Colonic mucosa (tissue), 4 donors: ENCODE data around the gene CIPC. TPM values are rescaled to one million over a fixed set of nuclear protein-coding genes. Genes with fewer than 3 reads are reported as not detected.

ENCODE experiments used
- DNase-seq: peaks from one replicate; pipeline ENCODE4 v3.0.0-alpha.2; 2020
- H3K27ac ChIP-seq: fragments of 200-600 bp; one replicate; pipeline ENCODE4 v1.8.0; 2021
- H3K27me3 ChIP-seq: fragments of 200-600 bp; one replicate; pipeline ENCODE4 v1.8.0; 2021
- H3K36me3 ChIP-seq: fragments of 200-600 bp; one replicate; pipeline ENCODE4 v1.8.0; 2021
- H3K4me1 ChIP-seq: fragments of 200-600 bp; one replicate; pipeline ENCODE4 v1.8.0; 2021; ENCODE audit warnings: mild to moderate bottlenecking
- H3K4me3 ChIP-seq: fragments of 200-600 bp; one replicate; pipeline ENCODE4 v1.8.0; 2021
- H3K9ac ChIP-seq, 2 donors: one replicate each; pipeline ENCODE4 v1.7.0; 2013; ENCODE audit warnings: control low read depth in 2 of 2, low read depth in 2 of 2, low read length in 2 of 2
- H3K9me3 ChIP-seq: fragments of 200-600 bp; one replicate; pipeline ENCODE4 v1.8.0; 2021
- CTCF ChIP-seq: fragments of 200-600 bp; IDR thresholded peaks from one replicate; pipeline ENCODE4 v1.8.0; 2022; ENCODE audit warnings: antibody characterized with exemption, mild to moderate bottlenecking
- intact Hi-C: fragments of 100-400 bp; cut with DNase I; formaldehyde crosslinking; loops from one replicate; pipeline ENCODE4 v1.14.1; 2022
- total RNA-seq, 2 donors: library from RNA; stranded (reverse); fragmentation: NEBNext Ultra II Directional in 1 of 2; extraction: Animal tissue kit (Norgen Biotek cat#: 25700) in 1 of 2; gene quantifications; one replicate each; pipeline ENCODE4 v1.2.1, GENCODE V29; 2021
- donor health status: healthy.
- donor health status: DM: no; HTN: no; CAD: no.
- donor health status: DM: no; HTN: no; CAD: no.

The CIPC gene
- total RNA-seq, 2 donors from 2014 or later = 18.2 to 38.4 TPM

DNA sequence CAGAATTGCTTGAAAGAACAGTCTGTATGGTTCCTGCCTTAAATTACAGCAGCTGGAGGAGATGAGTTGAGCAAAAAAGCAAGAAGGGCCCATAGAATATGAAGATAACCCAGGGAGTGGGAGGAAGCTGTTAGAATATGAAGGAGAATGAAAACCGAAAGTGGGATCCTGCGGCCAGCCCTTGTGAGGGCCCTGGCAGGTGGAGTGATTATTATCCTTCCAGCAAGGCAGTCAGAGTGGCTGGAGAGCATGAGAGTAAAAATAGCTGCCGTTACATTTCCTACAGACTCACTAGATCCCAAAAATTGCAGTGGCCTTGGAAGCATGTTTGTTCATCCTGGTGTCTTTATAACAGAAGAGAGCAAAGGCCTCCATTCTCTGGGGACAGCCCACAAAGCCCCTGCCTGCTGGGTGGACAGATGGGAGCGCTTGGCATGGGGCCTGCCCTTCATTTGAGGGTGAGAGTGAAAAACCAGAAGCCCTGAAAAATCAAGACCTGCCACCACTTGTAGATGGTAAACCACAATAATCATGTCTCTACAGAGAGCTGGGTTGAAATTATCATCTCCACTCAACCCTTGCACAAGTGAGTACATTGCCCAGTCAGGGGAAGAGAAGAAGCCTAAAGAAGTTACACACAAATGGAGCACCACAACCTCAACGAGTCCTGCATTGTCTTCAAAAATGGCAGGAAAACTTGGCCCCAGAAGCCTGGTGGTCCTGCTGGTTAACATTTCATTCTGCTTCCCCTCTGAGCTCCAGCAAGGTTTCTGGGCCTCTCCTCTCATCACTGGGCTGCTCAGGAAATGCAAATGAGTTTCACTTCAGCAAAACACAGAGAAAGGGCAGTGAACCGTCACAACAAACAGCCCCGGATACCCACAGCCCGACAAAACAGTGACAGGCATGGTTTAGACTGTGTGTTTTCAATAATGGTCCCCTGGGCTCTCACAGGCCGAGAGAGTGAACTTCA lies 23.0 kb downstream of the CIPC start:
- no peaks in the 10 kb centered on the region for H3K27me3 ChIP-seq
- TF ChIP-seq CTCF = no peak
- no peak for DNase-seq

GRCh38 chr14:77122526-77123125 lies 24.6 kb downstream of the CIPC start:
- Histone ChIP-seq H3K27ac (peak overlapping the region; percentile 76), H3K4me3 (no peak overlapping the region), H3K4me1 (peaks cover 20% of the 10 kb centered on the region), H3K9ac (peak overlapping the region in 1 of 2 donors; percentile 61), H3K27me3 (no peaks in the 10 kb centered on the region), H3K36me3 (no peaks in the 10 kb centered on the region), H3K9me3 (no peaks in the 10 kb centered on the region)
- intact Hi-C loops = no loop called here
- no peak for DNase-seq
- no peak for TF ChIP-seq CTCF

More for the DNA sequence above, 23.0 kb downstream of the CIPC start:
- peak overlapping the region in 1 of 2 donors; percentile 51 for H3K9ac ChIP-seq
- no peaks in the 10 kb centered on the region for H3K36me3 ChIP-seq
- H3K4me3 ChIP-seq = no peak overlapping the region
- H3K27ac ChIP-seq = peak overlapping the region; percentile 61
- H3K9me3 ChIP-seq = no peaks in the 10 kb centered on the region
- intact Hi-C loops = no loop called here
- peaks cover 20% of the 10 kb centered on the region for H3K4me1 ChIP-seq

DNA sequence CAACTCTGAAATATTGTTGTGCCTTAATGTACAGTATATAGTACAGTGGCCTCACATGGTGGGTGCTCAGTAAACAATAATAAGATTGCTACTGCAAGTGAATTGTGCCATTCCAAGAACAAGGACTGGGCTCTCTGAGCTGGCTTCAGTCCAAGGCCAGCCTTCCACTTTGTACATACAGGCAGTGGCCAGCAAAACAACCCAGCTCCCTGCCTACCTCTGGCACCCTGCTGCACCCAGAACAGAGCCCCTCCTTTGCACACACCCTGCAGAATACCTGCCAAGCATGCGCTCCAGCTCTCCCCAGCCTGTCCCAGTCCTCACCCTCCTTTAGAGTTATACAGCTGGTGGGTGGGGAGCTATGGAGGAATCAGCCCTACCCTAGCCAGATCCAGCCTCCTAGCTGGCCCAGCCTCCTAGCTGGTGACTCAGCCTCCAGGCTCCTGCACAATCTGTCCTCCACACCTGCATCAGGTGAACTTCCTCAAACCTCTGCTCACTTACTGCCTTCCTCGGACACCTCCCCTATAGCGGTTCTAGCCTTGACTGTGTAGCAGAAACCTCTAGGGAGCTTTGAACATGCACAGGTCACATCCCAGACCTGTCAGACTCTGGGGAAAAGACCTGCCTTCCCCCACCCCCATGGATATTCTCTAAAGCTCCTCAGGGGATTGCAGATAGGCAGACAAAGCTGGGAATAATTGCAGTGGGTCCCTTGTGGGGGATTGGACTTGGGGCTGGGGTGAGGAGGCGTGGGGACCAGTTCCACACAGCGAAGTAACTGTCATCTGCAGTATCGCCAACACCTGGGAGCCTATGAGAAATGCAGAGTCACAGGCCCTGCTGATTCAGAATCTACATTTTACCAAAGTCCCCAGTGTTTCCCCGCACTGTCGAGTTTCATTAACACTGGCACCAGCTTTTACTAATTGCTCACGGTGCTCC lies 25.6 kb downstream of the CIPC start:
- Histone ChIP-seq H3K4me3 (no peak overlapping the region), H3K9ac (peak overlapping the region in 1 of 2 donors; percentile 61)
- intact Hi-C loops = no loop called here

GRCh38 chr14:77124345-77125280 lies 26.6 kb downstream of the CIPC start:
- intact Hi-C loops = no loop called here
- no peaks in the 10 kb centered on the region for H3K36me3 ChIP-seq
- DNase-seq = peak; percentile 46
- peaks cover 20% of the 10 kb centered on the region for H3K4me1 ChIP-seq
- no peaks in the 10 kb centered on the region for H3K9me3 ChIP-seq
- TF ChIP-seq CTCF = peak; percentile 42
- peak overlapping the region; percentile 64 for H3K27ac ChIP-seq
- no peaks in the 10 kb centered on the region for H3K27me3 ChIP-seq
- H3K4me3 ChIP-seq = peak overlapping the region; percentile 36
- H3K9ac ChIP-seq = peak overlapping the region; percentile 54 to 61

More for the DNA sequence above, 25.6 kb downstream of the CIPC start:
- H3K9me3 ChIP-seq = no peaks in the 10 kb centered on the region
- peak; percentile 95 for DNase-seq
- H3K4me1 ChIP-seq = peaks cover 20% of the 10 kb centered on the region
- TF ChIP-seq CTCF = no peak
- no peaks in the 10 kb centered on the region for H3K36me3 ChIP-seq
- no peaks in the 10 kb centered on the region for H3K27me3 ChIP-seq
- peak overlapping the region; percentile 76 for H3K27ac ChIP-seq
